ENCODE data around the gene DSCAML1. TPM values are rescaled to one million over a fixed set of nuclear protein-coding genes. Genes with fewer than 3 reads are reported as not detected.

The DSCAML1 gene
- total RNA-seq, 2 donors from 2014 or later: 0.67 to 1.3 TPM

DNA sequence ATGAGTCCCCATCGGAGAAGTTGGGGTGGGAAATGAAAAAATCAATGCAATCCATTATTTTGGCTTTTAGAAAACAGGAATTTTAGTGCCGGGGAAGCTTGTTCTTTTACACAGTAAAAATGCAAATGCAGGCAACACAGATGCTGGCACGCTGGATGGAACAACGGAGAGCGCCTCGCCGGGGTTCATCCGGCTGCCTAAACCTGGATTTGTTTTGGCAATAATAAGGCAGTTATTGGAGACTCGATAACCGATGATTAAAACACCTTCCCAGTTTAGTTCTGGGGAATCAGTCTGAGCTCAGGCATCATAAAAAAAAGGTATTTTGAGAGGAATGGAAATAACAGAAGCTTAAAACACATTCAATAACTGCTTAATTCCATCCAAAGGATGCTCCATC lies 2.9 kb downstream of the DSCAML1 start:
- Histone ChIP-seq H3K4me1 (peaks cover 0 to 18% of the 10 kb centered on the region in 2 donors), H3K36me3 (no peaks in the 10 kb centered on the region), H3K27ac (no peak overlapping the region), H3K9me3 (no peaks in the 10 kb centered on the region), H3K27me3 (peaks cover 0 to 18% of the 10 kb centered on the region in 2 donors), H3K4me3 (no peak overlapping the region)
- DNase-seq (ENCODE audit: low spot score): no peak
- TF ChIP-seq, protein P1, sequence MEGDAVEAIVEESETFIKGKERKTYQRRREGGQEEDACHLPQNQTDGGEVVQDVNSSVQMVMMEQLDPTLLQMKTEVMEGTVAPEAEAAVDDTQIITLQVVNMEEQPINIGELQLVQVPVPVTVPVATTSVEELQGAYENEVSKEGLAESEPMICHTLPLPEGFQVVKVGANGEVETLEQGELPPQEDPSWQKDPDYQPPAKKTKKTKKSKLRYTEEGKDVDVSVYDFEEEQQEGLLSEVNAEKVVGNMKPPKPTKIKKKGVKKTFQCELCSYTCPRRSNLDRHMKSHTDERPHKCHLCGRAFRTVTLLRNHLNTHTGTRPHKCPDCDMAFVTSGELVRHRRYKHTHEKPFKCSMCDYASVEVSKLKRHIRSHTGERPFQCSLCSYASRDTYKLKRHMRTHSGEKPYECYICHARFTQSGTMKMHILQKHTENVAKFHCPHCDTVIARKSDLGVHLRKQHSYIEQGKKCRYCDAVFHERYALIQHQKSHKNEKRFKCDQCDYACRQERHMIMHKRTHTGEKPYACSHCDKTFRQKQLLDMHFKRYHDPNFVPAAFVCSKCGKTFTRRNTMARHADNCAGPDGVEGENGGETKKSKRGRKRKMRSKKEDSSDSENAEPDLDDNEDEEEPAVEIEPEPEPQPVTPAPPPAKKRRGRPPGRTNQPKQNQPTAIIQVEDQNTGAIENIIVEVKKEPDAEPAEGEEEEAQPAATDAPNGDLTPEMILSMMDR (IDR thresholded peaks at IDR 0.05): no peak

DNA sequence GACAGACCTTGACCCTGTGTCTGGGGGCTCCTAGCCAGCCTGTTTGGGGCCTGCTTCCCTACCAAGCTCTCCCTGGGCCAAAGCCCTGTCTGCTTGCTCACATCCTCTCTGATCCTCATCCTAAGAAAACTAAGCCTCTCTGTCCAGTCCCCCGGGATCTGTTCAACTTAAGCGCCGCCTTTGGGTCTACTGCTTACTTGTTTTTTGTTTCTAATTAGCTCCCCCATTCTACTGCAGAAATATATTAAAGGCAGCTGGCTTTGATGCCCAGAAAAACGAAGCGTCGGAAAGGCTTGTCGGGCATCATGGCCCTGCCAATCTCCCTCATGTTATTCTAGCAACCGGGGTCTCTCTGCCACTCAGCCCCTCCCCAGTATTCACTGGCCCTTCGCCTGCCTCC lies 3.4 kb downstream of the DSCAML1 start:
- H3K4me3 ChIP-seq: no peak overlapping the region
- H3K27me3 ChIP-seq: peaks cover 0 to 18% of the 10 kb centered on the region in 2 donors

DNA sequence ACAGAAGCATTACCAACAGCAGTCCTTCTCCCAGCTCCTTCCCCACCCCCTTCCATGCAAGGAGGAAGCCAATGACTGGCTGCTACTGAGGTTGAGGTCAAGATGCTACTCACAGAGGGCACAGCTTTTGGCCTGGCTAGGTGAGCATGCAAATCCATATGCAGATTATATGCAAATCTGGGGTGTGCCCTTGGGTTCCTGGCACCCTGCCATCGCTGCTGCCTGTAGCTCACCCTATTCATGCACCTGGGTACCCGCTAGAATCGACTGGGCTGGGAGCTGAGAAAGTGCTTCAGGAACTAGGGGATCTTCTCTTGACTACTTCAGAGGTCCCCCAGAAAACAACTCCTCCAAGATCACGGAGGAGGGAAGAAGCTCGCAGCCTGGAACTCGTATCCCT lies 4.0 kb downstream of the DSCAML1 start:
- peaks cover 0 to 18% of the 10 kb centered on the region in 2 donors for H3K27me3 ChIP-seq
- no peaks in the 10 kb centered on the region for H3K36me3 ChIP-seq
- H3K9me3 ChIP-seq: no peaks in the 10 kb centered on the region
- no peak for DNase-seq (ENCODE audit: low spot score)
- TF ChIP-seq, protein P1 (IDR thresholded peaks at IDR 0.05): no peak
- no peak overlapping the region for H3K27ac ChIP-seq
- no peak overlapping the region for H3K4me3 ChIP-seq
- peaks cover 0 to 18% of the 10 kb centered on the region in 2 donors for H3K4me1 ChIP-seq

More for the DNA sequence above, 3.4 kb downstream of the DSCAML1 start:
- H3K4me1 ChIP-seq: peaks cover 0 to 18% of the 10 kb centered on the region in 2 donors
- DNase-seq (ENCODE audit: low spot score): no peak
- no peaks in the 10 kb centered on the region for H3K36me3 ChIP-seq
- TF ChIP-seq, protein P1 (IDR thresholded peaks at IDR 0.05): no peak
- H3K27ac ChIP-seq: no peak overlapping the region
- H3K9me3 ChIP-seq: no peaks in the 10 kb centered on the region

DNA sequence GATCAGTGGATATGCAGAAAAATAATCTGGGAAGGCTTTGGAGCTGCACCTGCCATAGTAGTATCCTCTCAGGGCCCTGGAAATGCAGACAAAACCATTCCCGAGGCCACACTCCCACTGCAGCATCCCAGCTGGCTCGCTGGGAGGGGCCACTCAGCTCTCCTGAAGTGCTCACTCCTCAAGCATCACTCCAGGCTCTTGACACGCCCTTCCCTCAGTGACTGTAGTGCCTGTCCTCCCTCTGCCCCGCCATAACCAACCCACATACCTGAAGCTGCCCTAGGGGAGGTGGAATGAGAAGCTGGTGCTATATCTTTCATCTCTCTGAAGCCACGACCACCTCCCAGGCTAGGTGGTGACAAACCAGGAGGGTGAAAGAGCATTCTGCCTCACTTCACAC lies 4.8 kb downstream of the DSCAML1 start:
- TF ChIP-seq, protein P1 (IDR thresholded peaks at IDR 0.05): no peak
- Histone ChIP-seq H3K4me1 (peaks cover 0 to 16% of the 10 kb centered on the region in 2 donors), H3K27me3 (peaks cover 0 to 18% of the 10 kb centered on the region in 2 donors), H3K9me3 (no peaks in the 10 kb centered on the region), H3K36me3 (no peaks in the 10 kb centered on the region), H3K27ac (no peak overlapping the region), H3K4me3 (no peak overlapping the region)
- no peak for DNase-seq (ENCODE audit: low spot score)

DNA sequence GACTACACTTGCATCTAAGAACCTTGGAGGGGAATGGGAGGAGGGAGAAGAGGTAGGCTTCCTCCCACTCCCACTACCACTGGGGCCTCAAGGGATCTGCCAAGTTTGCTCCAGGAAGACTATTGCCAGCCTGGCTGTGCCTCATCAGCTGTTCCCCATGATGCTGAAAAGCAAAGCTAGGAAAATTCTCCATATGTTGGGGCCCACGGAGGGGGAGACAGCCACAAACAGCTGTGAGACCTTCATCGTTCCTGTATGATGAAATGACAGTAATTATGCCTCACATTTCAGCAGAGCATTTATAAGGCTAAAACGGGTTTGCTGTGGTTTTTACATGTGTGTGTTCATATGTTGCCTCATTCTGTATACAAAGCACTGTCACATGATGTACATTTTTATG lies 6.7 kb downstream of the DSCAML1 start:
- Histone ChIP-seq H3K27me3 (peaks cover 0 to 9% of the 10 kb centered on the region in 2 donors), H3K4me3 (no peak overlapping the region), H3K27ac (no peak overlapping the region), H3K9me3 (no peaks in the 10 kb centered on the region), H3K4me1 (no peaks in the 10 kb centered on the region), H3K36me3 (no peaks in the 10 kb centered on the region)
- no peak for DNase-seq (ENCODE audit: low spot score)
- TF ChIP-seq, protein P1 (IDR thresholded peaks at IDR 0.05): no peak

DNA sequence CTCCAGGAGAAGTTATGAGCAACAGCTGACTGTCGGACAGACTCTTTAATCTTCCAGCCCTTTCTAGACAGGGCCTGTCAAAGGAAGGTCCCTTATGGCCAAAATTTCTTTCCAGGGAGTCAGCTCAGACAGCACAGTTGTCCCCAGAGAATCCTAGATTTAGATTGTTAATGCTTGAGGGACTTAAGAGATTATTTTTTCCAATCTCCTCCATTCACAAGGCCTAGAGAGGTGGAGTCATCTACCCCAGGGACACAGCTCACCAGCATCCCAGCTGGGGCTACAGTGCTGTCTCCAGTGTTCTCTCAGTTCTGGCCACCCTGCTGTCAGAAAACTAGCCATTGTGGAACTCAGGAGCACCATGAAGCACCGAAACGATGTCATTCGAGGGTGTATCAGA lies 7.8 kb downstream of the DSCAML1 start:
- H3K27ac ChIP-seq: no peak overlapping the region
- no peaks in the 10 kb centered on the region for H3K9me3 ChIP-seq
- TF ChIP-seq, protein P1 (IDR thresholded peaks at IDR 0.05): no peak
- H3K4me1 ChIP-seq: no peaks in the 10 kb centered on the region
- H3K36me3 ChIP-seq: no peaks in the 10 kb centered on the region
- no peaks in the 10 kb centered on the region for H3K27me3 ChIP-seq
- H3K4me3 ChIP-seq: no peak overlapping the region
- no peak for DNase-seq (ENCODE audit: low spot score)

All from right atrium auricular region (tissue), 2 donors.